CD14-positive monocyte (primary cell): ENCODE data around the gene RPL28. TPM values are rescaled to one million over a fixed set of nuclear protein-coding genes. Genes with fewer than 3 reads are reported as not detected.
A peak's percentile ranks its signal among the peaks of the same experiment; 100 is the strongest.
"Not testable (repeated sequence)": the region's sequence is repeated elsewhere in the genome, so short reads cannot be mapped to it uniquely, and the experiment has no call there.

Experiments used
- DNase-seq, 3 donors: peaks; one replicate each; pipeline ENCODE4 v3.0.0-alpha.2; 2011 to 2022
- H2AFZ ChIP-seq: 2 replicates; pipeline ENCODE4 v1.6.0; 2012; ENCODE audit warnings: mild to moderate bottlenecking, low read depth, low read length, inconsistent platforms; ENCODE audit not compliant: insufficient read depth, poor library complexity, severe bottlenecking
- H3K27ac ChIP-seq, 2 donors: 1 replicate in 1 of 2; 2 replicates in 1 of 2; pipeline ENCODE4 v1.5.1; 2012 to 2013; ENCODE audit warnings: low read length in 2 of 2, control low read depth in 1 of 2, inconsistent platforms in 1 of 2, low read depth in 1 of 2, mild to moderate bottlenecking in 1 of 2
- H3K27me3 ChIP-seq, 2 donors: one replicate each; pipeline versions ENCODE4 v1.6.0 to v1.6.1; 2011 to 2013; ENCODE audit warnings: low read length in 2 of 2; ENCODE audit not compliant: control insufficient read depth in 2 of 2, insufficient read depth in 2 of 2
- H3K36me3 ChIP-seq, 2 donors: replicated peaks in 1 of 2; 1 replicate in 1 of 2; 2 replicates in 1 of 2; pipeline versions ENCODE4 v1.5.1 to v1.6.1; 2012 to 2013; ENCODE audit warnings: low read length in 2 of 2, control low read depth in 1 of 2, inconsistent platforms in 1 of 2, mild to moderate bottlenecking in 1 of 2; ENCODE audit not compliant: insufficient read depth in 2 of 2, control insufficient read depth in 1 of 2
- H3K4me1 ChIP-seq, 2 donors: 1 replicate in 1 of 2; 2 replicates in 1 of 2; pipeline versions ENCODE4 v1.5.1 to v1.6.1; 2012 to 2013; ENCODE audit warnings: low read length in 2 of 2, control low read depth in 1 of 2, inconsistent platforms in 1 of 2, mild to moderate bottlenecking in 1 of 2, moderate library complexity in 1 of 2; ENCODE audit not compliant: insufficient read depth in 2 of 2, control insufficient read depth in 1 of 2
- H3K4me2 ChIP-seq: replicated peaks from 2 replicates; pipeline ENCODE3; 2012; ENCODE audit warnings: low read length, moderate library complexity, mild to moderate bottlenecking; ENCODE audit not compliant: poor library complexity, severe bottlenecking; ENCODE audit errors: extremely low read depth
- H3K4me3 ChIP-seq, 3 experiments: fragments of 200-600 bp in 1 of 3; sonication (generic) in 1 of 3; replicated peaks in 1 of 3; 1 replicate in 2 of 3; 2 replicates in 1 of 3; pipeline ENCODE4 v1.5.1; 2011 to 2013; ENCODE audit warnings: low read length in 3 of 3, mild to moderate bottlenecking in 3 of 3, control low read depth in 2 of 3, low read depth in 2 of 3, inconsistent platforms in 1 of 3, moderate library complexity in 1 of 3
- H3K79me2 ChIP-seq: 2 replicates; pipeline ENCODE4 v1.6.0; 2012; ENCODE audit warnings: mild to moderate bottlenecking, control low read depth, inconsistent platforms, low read length, moderate library complexity; ENCODE audit not compliant: insufficient read depth
- H3K9ac ChIP-seq: 2 replicates; pipeline ENCODE4 v1.6.0; 2017; ENCODE audit warnings: low read length, mild to moderate bottlenecking; ENCODE audit not compliant: insufficient read depth, poor library complexity, severe bottlenecking
- H3K9me3 ChIP-seq, 2 donors: replicated peaks in 1 of 2; 1 replicate in 1 of 2; 2 replicates in 1 of 2; pipeline versions ENCODE4 v1.5.1 to v1.6.1; 2012 to 2013; ENCODE audit warnings: low read length in 2 of 2, control low read depth in 1 of 2; ENCODE audit not compliant: control insufficient read depth in 1 of 2, insufficient read depth in 1 of 2
- H4K20me1 ChIP-seq: 2 replicates; pipeline ENCODE4 v1.6.0; 2012; ENCODE audit warnings: mild to moderate bottlenecking, low read length, control low read depth, moderate library complexity; ENCODE audit not compliant: insufficient read depth
- H3K27ac Mint-ChIP-seq, 7 donors: one replicate each; pipeline ENCODE4 v1.8.0; 2020; ENCODE audit warnings: mild to moderate bottlenecking in 7 of 7, mixed read lengths in 7 of 7, moderate library complexity in 6 of 7, inconsistent platforms in 2 of 7
- H3K27me3 Mint-ChIP-seq, 3 donors: one replicate each; pipeline ENCODE4 v1.8.0; 2021 to 2022; ENCODE audit warnings: low read depth in 3 of 3, mild to moderate bottlenecking in 3 of 3, mixed read lengths in 3 of 3, moderate library complexity in 3 of 3, inconsistent platforms in 1 of 3
- H3K36me3 Mint-ChIP-seq, 2 donors: one replicate each; pipeline ENCODE4 v1.8.0; 2020; ENCODE audit warnings: mixed read lengths in 2 of 2, inconsistent platforms in 1 of 2, mild to moderate bottlenecking in 1 of 2
- H3K4me1 Mint-ChIP-seq: one replicate; pipeline ENCODE4 v1.8.0; 2020; ENCODE audit warnings: mild to moderate bottlenecking, mixed read lengths
- H3K4me3 Mint-ChIP-seq, 2 donors: one replicate each; pipeline ENCODE4 v1.8.0; 2020; ENCODE audit warnings: mild to moderate bottlenecking in 2 of 2, mixed read lengths in 2 of 2, moderate library complexity in 1 of 2
- H3K9me3 Mint-ChIP-seq, 7 donors: one replicate each; pipeline ENCODE4 v1.8.0; 2020 to 2022; ENCODE audit warnings: mixed read lengths in 7 of 7, mild to moderate bottlenecking in 6 of 7, moderate library complexity in 6 of 7, inconsistent platforms in 2 of 7
- WGBS: methylation state at CpG from one replicate; pipeline ENCODE4 v1.1.5; 2013; ENCODE audit warnings: missing lambda C conversion rate; ENCODE audit not compliant: insufficient coverage; 5-methylcytosine and 5-hydroxymethylcytosine counted together
- intact Hi-C, 2 donors: fragments of 100-400 bp; cut with micrococcal nuclease; formaldehyde crosslinking; loops; one replicate each; pipeline versions ENCODE4 v1.15.0 to v1.15.1; 2023
- polyA plus RNA-seq, 3 donors: library from polyadenylated mRNA; depleted of rRNA in 1 of 3; unstranded in 2 of 3; stranded (reverse) in 1 of 3; fragments of 300-500 nt in 2 of 3; fragments of >200 nt in 1 of 3; fragmentation: Illumina TruSeq in 2 of 3; gene quantifications; 1 replicate in 2 of 3; 2 replicates in 1 of 3; pipeline ENCODE4 v1.2.3, GENCODE V29; 2012 to 2021
- TF ChIP-seq, protein P1 (sequence below): fragments of 200-600 bp; IDR thresholded peaks from one replicate; pipeline ENCODE4 v1.8.0; 2022; ENCODE audit warnings: antibody characterized with exemption, mild to moderate bottlenecking

RPL28 gene
- polyA plus RNA-seq, 3 donors: 199 to 3,862 (median 208) TPM

DNA sequence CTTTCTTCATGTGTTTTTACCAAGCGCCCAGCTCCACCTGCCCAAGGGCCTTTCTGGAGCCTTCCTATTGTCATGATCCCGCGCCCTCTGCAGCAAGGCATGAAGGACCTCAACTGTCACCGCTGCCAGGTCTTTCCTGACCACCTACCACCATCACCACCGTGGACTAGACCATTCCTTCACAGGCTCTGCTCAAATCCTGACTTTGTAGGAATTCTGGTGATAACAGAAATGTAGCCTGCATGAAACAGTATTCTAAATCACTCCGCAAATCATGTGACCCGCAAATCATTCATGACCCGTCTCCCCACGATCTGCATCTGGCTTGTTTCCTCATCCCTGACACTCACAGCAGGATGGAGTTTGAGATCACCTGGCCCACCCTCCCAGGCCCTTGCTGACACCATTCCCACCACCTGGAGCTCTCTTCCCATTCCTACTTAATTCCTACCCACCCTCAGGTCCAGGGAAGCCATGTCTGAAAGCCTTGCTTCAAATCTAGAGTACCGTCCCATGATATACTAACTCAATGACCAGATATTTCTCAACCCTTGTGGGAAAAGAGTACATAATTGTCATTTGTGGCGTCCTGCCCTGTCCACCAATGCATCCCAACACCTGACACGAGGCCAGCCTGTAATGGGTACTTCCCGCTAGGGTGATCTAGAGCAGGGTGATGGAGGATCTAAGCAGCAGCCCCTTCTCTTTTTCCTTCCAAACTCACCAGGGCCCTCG, 20.5 kb downstream of the RPL28 start:
- Histone ChIP-seq H3K27ac (peak overlapping the region; percentile 95 to 96), H2AFZ (no peak overlapping the region), H3K4me3 (peak overlapping the region; percentile 55 to 86 (median 81)), H3K36me3 (peaks cover 23 to 33% of the 10 kb centered on the region in 2 donors), H4K20me1 (peaks cover 29% of the 10 kb centered on the region), H3K9me3 (no peaks in the 10 kb centered on the region), H3K79me2 (peaks cover 59% of the 10 kb centered on the region), H3K4me2 (peak overlapping the region; percentile 81), H3K27me3 (no peaks in the 10 kb centered on the region), H3K9ac (peak overlapping the region; percentile 90), H3K4me1 (peaks cover 22 to 36% of the 10 kb centered on the region in 2 donors)
- 88% methylated on average over 7 of the region's 14 CpGs for WGBS
- intact Hi-C loops: loop anchor here (2.0 to 10.0 kb wide), 2 partner anchors 19 to 199 kb away; partner anchors contain the start of genes ZNF524 (in 1 of the 2) and ZNF865 (in 1 of the 2)
- peaks cover 2 to 5% (median 4%) of the 10 kb centered on the region in 3 donors for H3K27me3 Mint-ChIP-seq
- TF ChIP-seq, protein P1, sequence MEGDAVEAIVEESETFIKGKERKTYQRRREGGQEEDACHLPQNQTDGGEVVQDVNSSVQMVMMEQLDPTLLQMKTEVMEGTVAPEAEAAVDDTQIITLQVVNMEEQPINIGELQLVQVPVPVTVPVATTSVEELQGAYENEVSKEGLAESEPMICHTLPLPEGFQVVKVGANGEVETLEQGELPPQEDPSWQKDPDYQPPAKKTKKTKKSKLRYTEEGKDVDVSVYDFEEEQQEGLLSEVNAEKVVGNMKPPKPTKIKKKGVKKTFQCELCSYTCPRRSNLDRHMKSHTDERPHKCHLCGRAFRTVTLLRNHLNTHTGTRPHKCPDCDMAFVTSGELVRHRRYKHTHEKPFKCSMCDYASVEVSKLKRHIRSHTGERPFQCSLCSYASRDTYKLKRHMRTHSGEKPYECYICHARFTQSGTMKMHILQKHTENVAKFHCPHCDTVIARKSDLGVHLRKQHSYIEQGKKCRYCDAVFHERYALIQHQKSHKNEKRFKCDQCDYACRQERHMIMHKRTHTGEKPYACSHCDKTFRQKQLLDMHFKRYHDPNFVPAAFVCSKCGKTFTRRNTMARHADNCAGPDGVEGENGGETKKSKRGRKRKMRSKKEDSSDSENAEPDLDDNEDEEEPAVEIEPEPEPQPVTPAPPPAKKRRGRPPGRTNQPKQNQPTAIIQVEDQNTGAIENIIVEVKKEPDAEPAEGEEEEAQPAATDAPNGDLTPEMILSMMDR: no peak
- H3K4me3 Mint-ChIP-seq: peak overlapping the region; percentile 84 to 88
- H3K4me1 Mint-ChIP-seq: peaks cover 33% of the 10 kb centered on the region
- peaks cover 0 to 12% (median 2%) of the 10 kb centered on the region in 7 donors for H3K9me3 Mint-ChIP-seq
- DNase-seq: peak in 1 of 3 donors; percentile 33
- H3K27ac Mint-ChIP-seq: peak overlapping the region; percentile 57 to 96 (median 86)
- peaks cover 36 to 49% of the 10 kb centered on the region in 2 donors for H3K36me3 Mint-ChIP-seq

- peak overlapping the region; percentile 55 to 86 (median 81) for H3K4me3 ChIP-seq
- Mint-ChIP-seq H3K4me1 (peaks cover 30% of the 10 kb centered on the region), H3K27me3 (peaks cover 3 to 5% (median 4%) of the 10 kb centered on the region in 3 donors), H3K4me3 (peak overlapping the region; percentile 84 to 88), H3K9me3 (peaks cover 0 to 12% (median 2%) of the 10 kb centered on the region in 7 donors), H3K27ac (peak overlapping the region; percentile 57 to 96 (median 86)), H3K36me3 (peaks cover 33 to 44% of the 10 kb centered on the region in 2 donors)
- peaks cover 22 to 36% of the 10 kb centered on the region in 2 donors for H3K4me1 ChIP-seq
- TF ChIP-seq, protein P1: no peak
- no peaks in the 10 kb centered on the region for H3K27me3 ChIP-seq
- peak in 1 of 3 donors; percentile 28 for DNase-seq
- 9% methylated on average over 26 of the region's 35 CpGs for WGBS
- H3K9me3 ChIP-seq: no peaks in the 10 kb centered on the region
- H3K4me2 ChIP-seq: peak overlapping the region; percentile 81
- peak overlapping the region; percentile 90 for H3K9ac ChIP-seq
- peaks cover 55% of the 10 kb centered on the region for H3K79me2 ChIP-seq
- peak overlapping the region; percentile 78 for H2AFZ ChIP-seq
- peaks cover 27% of the 10 kb centered on the region for H4K20me1 ChIP-seq
- intact Hi-C loops: loop anchor here (1.0 to 10.0 kb wide), 3 partner anchors 20 to 198 kb away; partner anchors contain the start of genes ZNF524 (in 1 of the 2) and ZNF865 (in 1 of the 2)
- H3K27ac ChIP-seq: peak overlapping the region; percentile 95 to 96
- peaks cover 19 to 28% of the 10 kb centered on the region in 2 donors for H3K36me3 ChIP-seq
Observed at GRCh38 chr19:55406826-55407549, 21.3 kb downstream of the RPL28 start.

- not testable (repeated sequence) for H3K27me3 Mint-ChIP-seq, H3K27me3 ChIP-seq, DNase-seq, H3K9me3 ChIP-seq
- H3K9ac ChIP-seq: peak within 1 kb of the TSS; percentile 90
- peaks cover 22% of the 10 kb centered on the region for H4K20me1 ChIP-seq
- H2AFZ ChIP-seq: peak within 1 kb of the TSS; percentile 85
- peaks cover 14 to 24% of the 10 kb centered on the region in 2 donors for H3K36me3 ChIP-seq
- H3K4me3 Mint-ChIP-seq: peak within 1 kb of the TSS; percentile 84 to 91
- peaks cover 29% of the 10 kb centered on the region for H3K4me1 Mint-ChIP-seq
- peaks cover 50% of the 10 kb centered on the region for H3K79me2 ChIP-seq
- intact Hi-C loops: loop anchor here (1.0 to 10.0 kb wide), 3 partner anchors 21 to 197 kb away; partner anchors contain the start of genes ZNF524 (in 1 of the 2) and ZNF865 (in 1 of the 2)
- H3K27ac Mint-ChIP-seq: peak within 1 kb of the TSS; percentile 96 to 98 (median 97)
- under 1% methylated on average over 36 of the region's 36 CpGs for WGBS
- peaks cover 22 to 31% of the 10 kb centered on the region in 2 donors for H3K4me1 ChIP-seq
- H3K4me3 ChIP-seq: peak within 1 kb of the TSS; percentile 55 to 86 (median 81)
- H3K9me3 Mint-ChIP-seq: peaks cover 0 to 12% (median 2%) of the 10 kb centered on the region in 7 donors
- H3K36me3 Mint-ChIP-seq: peaks cover 28 to 39% of the 10 kb centered on the region in 2 donors
- H3K4me2 ChIP-seq: peak within 1 kb of the TSS; percentile 81
- peak within 1 kb of the TSS; percentile 95 to 96 for H3K27ac ChIP-seq
Observed at GRCh38 chr19:55407550-55407799, 21.7 kb downstream of the RPL28 start, which contains the start of gene UBE2S. TSS of gene UBE2S (minus strand) at chr19:55407788. CDS start at chr19:55407589, 199 bp downstream.
